H7 (cell line): Measurements from ENCODE around the gene DAB2IP. TPM values are rescaled to one million over a fixed set of nuclear protein-coding genes. Genes with fewer than 3 reads are reported as not detected.

ENCODE experiments used
- DNase-seq: peaks from one replicate; pipeline ENCODE4 v3.0.0; 2012
- H3K27me3 ChIP-seq: 2 replicates; pipeline ENCODE4 v1.6.0; 2011; ENCODE audit warnings: mild to moderate bottlenecking, low read length; ENCODE audit not compliant: control insufficient read depth, insufficient read depth
- H3K36me3 ChIP-seq: replicated peaks from 2 replicates; pipeline ENCODE4 v1.5.1; 2011; ENCODE audit warnings: low read length; ENCODE audit not compliant: control insufficient read depth, insufficient read depth
- H3K4me3 ChIP-seq: 2 replicates; pipeline ENCODE4 v1.5.1; 2011; ENCODE audit warnings: low read depth, mild to moderate bottlenecking, control low read depth, low read length, moderate library complexity; ENCODE audit not compliant: insufficient read depth
- total RNA-seq: library from RNA; depleted of rRNA; stranded (reverse); fragments of >200 nt; shearing (Covaris generic); gene quantifications from 2 replicates; pipeline ENCODE4 v1.2.3, GENCODE V29; 2014

DAB2IP gene
- total RNA-seq, 1 experiment from 2014 or later, result 24.1 TPM

DNA sequence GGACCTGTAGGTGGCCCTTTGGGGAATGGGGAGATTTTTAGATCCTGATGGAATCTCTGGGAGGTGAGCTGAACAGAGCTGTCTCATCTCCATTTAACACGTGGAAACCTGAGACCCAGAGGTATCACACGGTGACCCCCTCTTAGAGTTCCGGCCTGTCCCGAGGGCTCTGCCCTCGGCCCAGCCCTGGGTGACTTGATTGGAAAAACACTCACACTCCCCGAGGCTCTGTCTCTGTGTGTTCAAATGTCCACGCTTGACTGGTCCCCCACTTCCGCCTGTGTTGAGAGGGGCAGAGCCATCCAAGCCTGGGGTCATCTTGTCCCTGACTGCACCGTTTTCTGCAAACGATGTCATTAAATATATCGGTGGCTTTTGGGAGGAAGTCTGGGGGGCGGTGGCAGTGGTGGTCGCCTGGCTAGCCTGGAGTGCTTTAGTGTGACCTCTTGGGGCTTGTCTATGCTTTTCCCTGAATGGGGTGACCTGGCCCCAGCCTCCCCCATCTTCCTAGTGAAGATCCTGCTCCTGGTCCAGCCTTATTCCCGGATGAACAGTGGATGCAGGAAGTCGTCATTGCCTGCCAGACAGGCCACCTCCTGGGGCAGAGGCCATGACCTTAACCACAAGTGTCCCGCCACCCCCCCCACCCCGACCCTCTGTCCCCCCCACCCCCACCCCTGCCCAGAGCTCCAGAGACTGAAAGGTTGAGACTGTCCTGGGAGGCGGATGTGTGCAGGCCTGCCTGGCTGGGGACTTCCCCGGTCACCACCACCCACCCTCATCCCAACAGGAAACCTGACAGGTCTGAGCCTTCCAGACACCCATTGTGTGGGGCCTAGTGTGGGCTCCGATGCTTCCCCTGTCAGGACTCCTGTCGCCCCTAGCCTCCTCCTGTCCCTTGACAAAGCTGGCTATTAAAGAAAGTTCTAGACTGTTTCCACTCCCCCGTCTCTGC lies 5.3 kb upstream of the DAB2IP start:
- no peak overlapping the region for H3K4me3 ChIP-seq
- H3K36me3 ChIP-seq, result no peaks in the 10 kb centered on the region
- DNase-seq, result no peak
- no peaks in the 10 kb centered on the region for H3K27me3 ChIP-seq

DNA sequence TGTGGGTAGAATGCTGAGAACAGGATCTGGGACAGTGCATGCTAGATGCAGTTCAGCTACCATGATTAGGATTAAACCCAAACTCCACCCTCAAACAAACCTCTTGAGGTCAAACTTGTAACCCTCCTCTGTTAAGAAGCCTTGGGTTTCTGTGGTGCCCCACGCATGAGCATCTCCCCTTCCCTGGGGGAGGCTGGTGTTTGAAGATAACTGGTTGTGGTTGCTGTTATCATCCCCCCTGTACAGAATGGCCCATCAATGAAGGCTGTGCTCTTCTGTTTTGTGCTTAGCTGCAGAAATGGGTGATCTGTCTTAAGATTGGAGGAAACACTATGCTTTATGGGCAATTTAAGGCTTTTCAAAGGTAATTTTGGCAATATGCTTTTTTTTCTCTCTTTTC lies 4.4 kb upstream of the DAB2IP start:
- H3K4me3 ChIP-seq, result no peak overlapping the region
- H3K36me3 ChIP-seq, result no peaks in the 10 kb centered on the region
- no peak for DNase-seq
- H3K27me3 ChIP-seq, result peaks cover 2% of the 10 kb centered on the region; the same call in 1 of the 2 replicates

- DNase-seq, result no peak
- Histone ChIP-seq H3K4me3 (no peak overlapping the region), H3K36me3 (no peaks in the 10 kb centered on the region), H3K27me3 (peaks cover 2% of the 10 kb centered on the region; the same call in 1 of the 2 replicates)
Observed at GRCh38 chr9:121648172-121648571, 3.3 kb upstream of the DAB2IP start.

- Histone ChIP-seq H3K36me3 (no peaks in the 10 kb centered on the region), H3K4me3 (no peak overlapping the region), H3K27me3 (peaks cover 2% of the 10 kb centered on the region; the same call in 1 of the 2 replicates)
- DNase-seq, result no peak
Observed at GRCh38 chr9:121648799-121649198, 2.6 kb upstream of the DAB2IP start.

- Histone ChIP-seq H3K36me3 (no peaks in the 10 kb centered on the region), H3K4me3 (no peak overlapping the region), H3K27me3 (peaks cover 2% of the 10 kb centered on the region; the same call in 1 of the 2 replicates)
- no peak for DNase-seq
Observed at GRCh38 chr9:121649476-121650216, 1.8 kb upstream of the DAB2IP start.

GRCh38 chr9:121650217-121651007 lies 1.0 kb upstream of the DAB2IP start:
- DNase-seq, result peak; percentile 92
- Histone ChIP-seq H3K4me3 (peak overlapping the region; percentile 67), H3K36me3 (no peaks in the 10 kb centered on the region), H3K27me3 (peaks cover 2% of the 10 kb centered on the region; the same call in 1 of the 2 replicates)

- H3K4me3 ChIP-seq, result peak overlapping the region; percentile 67
Observed at GRCh38 chr9:121651008-121651294, 483 bp upstream of the DAB2IP start.

GRCh38 chr9:121652021-121652837 lies 795 bp downstream of the DAB2IP start:
- H3K36me3 ChIP-seq, result no peaks in the 10 kb centered on the region
- H3K27me3 ChIP-seq, result peaks cover 2% of the 10 kb centered on the region; the same call in 1 of the 2 replicates
- H3K4me3 ChIP-seq, result peak overlapping the region; percentile 67
- DNase-seq, result peak; percentile 75

More at GRCh38 chr9:121651008-121651294, 483 bp upstream of the DAB2IP start:
- Histone ChIP-seq H3K36me3 (no peaks in the 10 kb centered on the region), H3K27me3 (peaks cover 2% of the 10 kb centered on the region; the same call in 1 of the 2 replicates)
- no peak for DNase-seq

- Histone ChIP-seq H3K4me3 (no peak overlapping the region; the same call in 1 of the 2 replicates), H3K36me3 (no peaks in the 10 kb centered on the region), H3K27me3 (peaks cover 2% of the 10 kb centered on the region; the same call in 1 of the 2 replicates)
- no peak for DNase-seq
Observed at GRCh38 chr9:121652838-121653231, 1.4 kb downstream of the DAB2IP start.

DNA sequence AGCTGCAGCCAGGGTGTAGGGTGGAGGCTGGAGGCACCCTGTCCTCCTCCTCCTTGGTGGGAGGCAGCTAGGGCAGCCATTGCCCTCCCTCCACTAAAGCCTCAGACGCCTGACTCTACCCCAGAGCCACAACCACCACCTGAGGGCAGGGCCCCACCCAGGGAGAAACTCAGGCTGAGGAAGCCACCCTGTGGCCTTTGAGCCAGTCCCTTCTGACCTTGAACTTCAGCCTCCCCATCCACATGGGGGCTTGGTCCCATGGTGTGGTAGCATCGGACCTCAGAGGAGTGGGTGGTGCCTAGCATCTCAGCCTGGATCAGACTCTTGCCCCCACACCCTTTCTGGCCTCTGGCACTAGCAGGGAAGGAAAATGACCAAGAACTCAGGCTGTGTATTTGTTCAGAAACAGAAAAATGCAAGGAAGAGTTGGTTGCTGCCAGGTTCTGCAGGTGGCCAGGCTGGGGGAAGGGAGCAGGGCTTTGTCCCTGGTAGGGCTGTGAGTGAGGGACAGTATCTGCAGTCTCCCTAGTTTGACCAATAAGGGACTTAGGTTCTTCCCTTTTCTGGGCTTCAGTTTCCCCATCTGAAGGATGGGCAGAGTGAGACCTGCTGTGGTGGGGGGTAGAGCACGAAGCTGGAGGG lies 3.2 kb downstream of the DAB2IP start:
- no peak for DNase-seq
- Histone ChIP-seq H3K27me3 (peaks cover 2% of the 10 kb centered on the region; the same call in 1 of the 2 replicates), H3K4me3 (no peak overlapping the region), H3K36me3 (no peaks in the 10 kb centered on the region)

DNA sequence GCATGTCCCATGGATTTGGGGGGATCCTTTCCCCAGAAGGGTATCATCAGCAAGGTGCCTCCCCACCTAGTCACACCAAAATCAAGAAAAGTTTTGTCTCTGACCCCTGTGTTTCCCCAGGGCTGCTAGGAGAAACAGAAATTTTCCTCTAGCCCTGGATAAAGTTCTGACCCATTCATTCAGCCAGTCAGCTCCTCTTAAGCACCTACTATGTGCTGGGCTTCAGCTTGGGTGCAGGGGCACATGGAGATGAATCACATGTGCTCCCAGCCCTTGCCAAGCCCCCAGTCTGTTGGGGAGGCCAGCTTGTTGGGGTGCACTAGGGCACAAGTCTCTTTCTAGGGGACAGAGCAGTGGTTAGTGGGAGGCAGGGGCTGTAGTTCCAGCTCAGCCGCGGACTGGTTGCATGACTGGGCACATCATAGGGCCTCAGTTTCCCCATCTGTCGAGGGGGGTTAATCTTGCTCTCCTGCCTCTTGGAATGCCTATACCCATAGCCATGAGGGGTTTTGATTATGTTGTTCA lies 3.9 kb downstream of the DAB2IP start:
- Histone ChIP-seq H3K27me3 (peaks cover 2% of the 10 kb centered on the region; the same call in 1 of the 2 replicates), H3K36me3 (no peaks in the 10 kb centered on the region), H3K4me3 (no peak overlapping the region)
- DNase-seq, result no peak

DNA sequence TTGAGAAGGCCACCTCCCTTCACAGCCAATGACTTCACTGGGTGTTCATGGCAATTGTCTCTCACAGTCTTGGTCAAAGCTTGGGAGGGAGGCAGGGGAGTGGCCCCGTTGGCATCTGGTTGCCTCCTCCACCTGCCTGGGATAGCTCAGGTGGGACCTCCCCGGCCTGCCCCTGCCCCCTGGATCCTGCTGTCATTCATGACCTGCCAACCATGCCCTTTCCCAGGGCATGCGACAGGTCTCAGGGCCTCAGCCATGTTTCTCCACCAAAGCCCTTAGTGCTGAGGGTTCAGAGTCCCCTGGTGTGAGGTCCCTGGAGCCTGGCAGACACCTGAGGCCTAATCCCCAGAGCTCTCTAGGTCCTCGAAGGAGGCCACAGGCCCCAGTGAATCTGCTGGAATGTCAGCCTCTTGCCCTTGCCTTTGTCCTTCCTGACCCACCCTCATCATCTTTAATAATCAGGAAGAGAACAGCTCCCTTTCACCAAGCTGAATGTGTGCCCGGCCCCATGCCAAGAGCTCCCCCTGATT lies 5.6 kb downstream of the DAB2IP start:
- DNase-seq, result no peak

GRCh38 chr9:121658166-121658565 lies 6.7 kb downstream of the DAB2IP start:
- Histone ChIP-seq H3K4me3 (no peak overlapping the region), H3K27me3 (no peaks in the 10 kb centered on the region), H3K36me3 (no peaks in the 10 kb centered on the region)
- DNase-seq, result no peak

More for the DNA sequence above, 5.6 kb downstream of the DAB2IP start:
- no peaks in the 10 kb centered on the region for H3K36me3 ChIP-seq
- no peaks in the 10 kb centered on the region; the same call in 1 of the 2 replicates for H3K27me3 ChIP-seq
- no peak overlapping the region for H3K4me3 ChIP-seq
